Central memory CD8-positive, alpha-beta T cell (primary cell): ENCODE data around the gene GIMAP8.

Source experiments
- ATAC-seq: fragments of 150-1000 bp; cut with Tn5 transposase; replicated peaks from 2 replicates; pipeline ENCODE4 v1.10.0; 2022; ENCODE audit warnings: mild to moderate bottlenecking, moderate FRiP score, moderate number of reproducible peaks; ENCODE audit not compliant: poor library complexity, severe bottlenecking; ENCODE audit errors: extremely low read depth
- DNase-seq, 2 donors: peaks; one replicate each; pipeline ENCODE4 v3.0.0; 2021; ENCODE audit warnings: low spot score in 2 of 2
- H3K27ac Mint-ChIP-seq: one replicate; pipeline ENCODE4 v1.8.0; 2022; ENCODE audit warnings: low read depth, mild to moderate bottlenecking, moderate library complexity, mixed read lengths
- H3K27me3 Mint-ChIP-seq: one replicate; pipeline ENCODE4 v1.8.0; 2022; ENCODE audit warnings: mixed read lengths
- H3K36me3 Mint-ChIP-seq: one replicate; pipeline ENCODE4 v1.8.0; 2022; ENCODE audit warnings: mild to moderate bottlenecking, moderate library complexity, mixed read lengths; ENCODE audit not compliant: insufficient read depth
- H3K4me1 Mint-ChIP-seq: one replicate; pipeline ENCODE4 v1.8.0; 2022; ENCODE audit warnings: mixed read lengths
- H3K4me3 Mint-ChIP-seq: one replicate; pipeline ENCODE4 v1.8.0; 2022; ENCODE audit warnings: mild to moderate bottlenecking, moderate library complexity, mixed read lengths
- H3K9me3 Mint-ChIP-seq: one replicate; pipeline ENCODE4 v1.8.0; 2022; ENCODE audit warnings: mixed read lengths

Gene GIMAP8

GRCh38 chr7:150450491-150451001 lies at the start of gene GIMAP8:
Gene GIMAP8, plus strand, starts transcription at chr7:150450630. Its CDS starts 16,069 bp downstream, at chr7:150466699.
- Mint-ChIP-seq H3K4me1 (peaks cover 78% of the 10 kb centered on the region), H3K36me3 (peaks cover 30% of the 10 kb centered on the region), H3K4me3 (peak within 1 kb of the TSS; percentile 97), H3K27ac (peak within 1 kb of the TSS; percentile 99), H3K27me3 (no peaks in the 10 kb centered on the region), H3K9me3 (no peaks in the 10 kb centered on the region)
- peak; percentile 33 to 44 for DNase-seq
- peak; percentile 61 for ATAC-seq

- Mint-ChIP-seq H3K9me3 (no peaks in the 10 kb centered on the region), H3K27ac (no peak overlapping the region), H3K4me3 (no peak overlapping the region), H3K4me1 (peaks cover 16% of the 10 kb centered on the region), H3K36me3 (peaks cover 7% of the 10 kb centered on the region), H3K27me3 (no peaks in the 10 kb centered on the region)
- no peak for ATAC-seq
- DNase-seq, result no peak
These were observed 49.5 kb upstream of the GIMAP8 start for GRCh38 chr7:150400788-150401423.

GRCh38 chr7:150401424-150401790 lies 49.0 kb upstream of the GIMAP8 start:
- no peaks in the 10 kb centered on the region for H3K27me3 Mint-ChIP-seq
- DNase-seq (no peak), ATAC-seq (no peak)
- H3K36me3 Mint-ChIP-seq, result peaks cover 11% of the 10 kb centered on the region
- no peak overlapping the region for H3K4me3 Mint-ChIP-seq
- H3K4me1 Mint-ChIP-seq, result peaks cover 21% of the 10 kb centered on the region
- H3K9me3 Mint-ChIP-seq, result no peaks in the 10 kb centered on the region
- no peak overlapping the region for H3K27ac Mint-ChIP-seq

GRCh38 chr7:150401861-150402631 lies 48.4 kb upstream of the GIMAP8 start:
- Mint-ChIP-seq H3K9me3 (no peaks in the 10 kb centered on the region), H3K27ac (no peak overlapping the region), H3K4me1 (peaks cover 27% of the 10 kb centered on the region), H3K4me3 (no peak overlapping the region), H3K36me3 (peaks cover 12% of the 10 kb centered on the region), H3K27me3 (no peaks in the 10 kb centered on the region)
- DNase-seq (no peak), ATAC-seq (no peak)

GRCh38 chr7:150402671-150403321 lies 47.6 kb upstream of the GIMAP8 start:
- peaks cover 13% of the 10 kb centered on the region for H3K36me3 Mint-ChIP-seq
- H3K4me3 Mint-ChIP-seq, result peak overlapping the region; percentile 25
- H3K4me1 Mint-ChIP-seq, result peaks cover 29% of the 10 kb centered on the region
- DNase-seq, result no peak
- H3K27ac Mint-ChIP-seq, result no peak overlapping the region
- no peaks in the 10 kb centered on the region for H3K27me3 Mint-ChIP-seq
- no peak for ATAC-seq
- H3K9me3 Mint-ChIP-seq, result no peaks in the 10 kb centered on the region

- H3K27me3 Mint-ChIP-seq, result no peaks in the 10 kb centered on the region
- no peak for DNase-seq
These were observed 46.9 kb upstream of the GIMAP8 start for GRCh38 chr7:150403376-150404171.

GRCh38 chr7:150404172-150404804 lies 46.1 kb upstream of the GIMAP8 start:
- DNase-seq, result no peak
- peak overlapping the region; percentile 92 for H3K27ac Mint-ChIP-seq
- peaks cover 35% of the 10 kb centered on the region for H3K4me1 Mint-ChIP-seq
- H3K9me3 Mint-ChIP-seq, result no peaks in the 10 kb centered on the region
- peaks cover 17% of the 10 kb centered on the region for H3K36me3 Mint-ChIP-seq
- no peaks in the 10 kb centered on the region for H3K27me3 Mint-ChIP-seq
- no peak for ATAC-seq
- peak overlapping the region; percentile 96 for H3K4me3 Mint-ChIP-seq

More at GRCh38 chr7:150403376-150404171, 46.9 kb upstream of the GIMAP8 start:
- Mint-ChIP-seq H3K36me3 (peaks cover 13% of the 10 kb centered on the region), H3K4me3 (peak overlapping the region; percentile 96), H3K27ac (peak overlapping the region; percentile 92), H3K9me3 (no peaks in the 10 kb centered on the region), H3K4me1 (peaks cover 31% of the 10 kb centered on the region)
- ATAC-seq, result no peak

- ATAC-seq, result peak; percentile 80
- Mint-ChIP-seq H3K4me3 (peak overlapping the region; percentile 96), H3K27ac (peak overlapping the region; percentile 92), H3K4me1 (peaks cover 35% of the 10 kb centered on the region), H3K36me3 (peaks cover 19% of the 10 kb centered on the region), H3K27me3 (no peaks in the 10 kb centered on the region), H3K9me3 (no peaks in the 10 kb centered on the region)
- DNase-seq, result peak; percentile 64
These were observed 45.4 kb upstream of the GIMAP8 start for GRCh38 chr7:150404805-150405583.

GRCh38 chr7:150405584-150406311 lies 44.7 kb upstream of the GIMAP8 start:
- H3K36me3 Mint-ChIP-seq, result peaks cover 19% of the 10 kb centered on the region

GRCh38 chr7:150406312-150406566 lies 44.2 kb upstream of the GIMAP8 start:
- Mint-ChIP-seq H3K9me3 (no peaks in the 10 kb centered on the region), H3K4me3 (peak overlapping the region; percentile 96), H3K27ac (peak overlapping the region; percentile 92), H3K4me1 (peaks cover 35% of the 10 kb centered on the region), H3K36me3 (peaks cover 19% of the 10 kb centered on the region), H3K27me3 (no peaks in the 10 kb centered on the region)
- no peak for ATAC-seq
- DNase-seq, result no peak

More at GRCh38 chr7:150405584-150406311, 44.7 kb upstream of the GIMAP8 start:
- peak; percentile 25 for ATAC-seq
- H3K27me3 Mint-ChIP-seq, result no peaks in the 10 kb centered on the region
- peaks cover 35% of the 10 kb centered on the region for H3K4me1 Mint-ChIP-seq
- H3K9me3 Mint-ChIP-seq, result no peaks in the 10 kb centered on the region
- H3K27ac Mint-ChIP-seq, result peak overlapping the region; percentile 92
- peak in 1 of 2 donors; percentile 25 for DNase-seq
- peak overlapping the region; percentile 96 for H3K4me3 Mint-ChIP-seq
